Airway epithelial cell (primary cell): ENCODE data around the gene BAZ1B. TPM values are rescaled to one million over a fixed set of nuclear protein-coding genes. Genes with fewer than 3 reads are reported as not detected.

Experiments
- total RNA-seq: library from RNA; depleted of rRNA; stranded (reverse); fragments of >200 nt; gene quantifications from 2 replicates; pipeline ENCODE4 v1.2.3, GENCODE V29; 2015

BAZ1B gene
- 32.7 and 34.7 TPM in 2 replicates for total RNA-seq

GRCh38 chr7:73522105-73522872 is at the start of gene BAZ1B:
TSS of gene BAZ1B (minus strand) at chr7:73522293. CDS start at chr7:73521933, 360 bp downstream.

GRCh38 chr7:73557397-73558257 is 35.5 kb upstream of the BAZ1B start, which contains the start of gene BCL7B:
TSS of gene BCL7B (minus strand) at chr7:73557690. CDS start at chr7:73557578, 112 bp downstream.

Other genes starting within 250 kb of the BAZ1B start
- gene NSUN5, start 213.5 kb downstream of the BAZ1B start, total RNA-seq: 31.1 and 38.2 TPM in 2 replicates
- not detected in 2 replicates for gene TRIM50, start 194.2 kb downstream of the BAZ1B start, total RNA-seq
- not detected in 2 replicates for gene FKBP6, start 194.1 kb downstream of the BAZ1B start, total RNA-seq
- gene FZD9, start 88.5 kb downstream of the BAZ1B start, total RNA-seq: 0.84 and 0.99 TPM in 2 replicates
- 38.9 and 43.7 TPM in 2 replicates for gene BCL7B, start 35.4 kb upstream of the BAZ1B start, total RNA-seq
- 27.3 and 41.6 TPM in 2 replicates for gene TBL2, start 56.3 kb upstream of the BAZ1B start, total RNA-seq
- gene MLXIPL, start 102.2 kb upstream of the BAZ1B start, total RNA-seq: 0.07 and 0.09 TPM in 2 replicates
- gene VPS37D, start 145.5 kb upstream of the BAZ1B start, total RNA-seq: 2.1 and 2.3 TPM in 2 replicates
- 2.0 and 6.1 TPM in 2 replicates for gene DNAJC30, start 161.2 kb upstream of the BAZ1B start, total RNA-seq
- 64.0 and 88.8 TPM in 2 replicates for gene BUD23, start 161.3 kb upstream of the BAZ1B start, total RNA-seq
- 6.9 and 13.1 TPM in 2 replicates for gene STX1A, start 197.4 kb upstream of the BAZ1B start, total RNA-seq
- 17.0 and 25.3 TPM in 2 replicates for gene ABHD11, start 216.5 kb upstream of the BAZ1B start, total RNA-seq
- 0.28 TPM in 1 of 2 replicates, not detected in the other for gene CLDN3, start 248.0 kb upstream of the BAZ1B start, total RNA-seq